DND-41 (cell line): ENCODE data around the gene TMEM266.

ENCODE experiments used
- ATAC-seq: fragments of 200-7000 bp; cut with Tn5 transposase; 3 replicates; pipeline ENCODE4 v1.9.1; 2021; ENCODE audit warnings: low read depth; ENCODE audit not compliant: insufficient read depth
- DNase-seq: peaks from one replicate; pipeline ENCODE4 v3.0.0-alpha.2; 2020
- H2AFZ ChIP-seq: 2 replicates; pipeline ENCODE4 v1.6.0; 2012; ENCODE audit warnings: low read depth, low read length
- H3K27ac ChIP-seq: 2 replicates; pipeline ENCODE4 v1.5.1; 2012; ENCODE audit warnings: low read length, inconsistent platforms
- H3K27me3 ChIP-seq: fragments of 200-600 bp; sonication (generic); 2 replicates; pipeline ENCODE4 v1.6.0; 2012; ENCODE audit warnings: low read length, mild to moderate bottlenecking, inconsistent platforms; ENCODE audit not compliant: insufficient read depth, poor library complexity
- H3K36me3 ChIP-seq: 2 replicates; pipeline ENCODE4 v1.5.1; 2012; ENCODE audit warnings: low read length, inconsistent platforms; ENCODE audit not compliant: insufficient read depth
- H3K4me1 ChIP-seq: 2 replicates; pipeline ENCODE4 v1.5.1; 2012; ENCODE audit warnings: mild to moderate bottlenecking, low read length; ENCODE audit not compliant: insufficient read depth
- H3K4me2 ChIP-seq: 2 replicates; pipeline ENCODE4 v1.6.0; 2012; ENCODE audit warnings: mild to moderate bottlenecking, moderate library complexity, low read length, inconsistent platforms; ENCODE audit not compliant: insufficient read depth
- H3K4me3 ChIP-seq, 2 experiments: fragments of 200-600 bp in 1 of 2; shearing (Covaris generic) in 1 of 2; 2 replicates each; pipeline ENCODE4 v1.5.1; 2012 to 2016; ENCODE audit warnings: inconsistent platforms in 2 of 2, low read length in 2 of 2, mild to moderate bottlenecking in 2 of 2, low read depth in 1 of 2, moderate library complexity in 1 of 2
- H3K79me2 ChIP-seq: 2 replicates; pipeline ENCODE4 v1.6.0; 2012; ENCODE audit warnings: low read length, inconsistent platforms; ENCODE audit not compliant: insufficient read depth
- H3K9ac ChIP-seq: 2 replicates; pipeline ENCODE4 v1.6.0; 2012; ENCODE audit warnings: low read depth, mild to moderate bottlenecking, inconsistent platforms, low read length, moderate library complexity
- H3K9me3 ChIP-seq: 2 replicates; pipeline ENCODE4 v1.5.1; 2012; ENCODE audit warnings: low read length, moderate library complexity, mild to moderate bottlenecking, inconsistent platforms; ENCODE audit not compliant: insufficient read depth, severe bottlenecking
- H4K20me1 ChIP-seq: 2 replicates; pipeline ENCODE4 v1.6.0; 2012; ENCODE audit warnings: low read length; ENCODE audit not compliant: insufficient read depth
- CTCF ChIP-seq: IDR thresholded peaks from 2 replicates; pipeline ENCODE4 v1.5.1; 2012; ENCODE audit warnings: borderline replicate concordance, low read length, moderate library complexity, mild to moderate bottlenecking; ENCODE audit not compliant: poor library complexity, severe bottlenecking; ENCODE audit errors: extremely low read depth
- EZH2 ChIP-seq: IDR thresholded peaks from 3 replicates; pipeline ENCODE4 v1.6.1; 2012; ENCODE audit warnings: borderline replicate concordance, low read depth, mild to moderate bottlenecking, moderate library complexity, low read length, inconsistent platforms; ENCODE audit not compliant: severe bottlenecking

The TMEM266 gene

DNA sequence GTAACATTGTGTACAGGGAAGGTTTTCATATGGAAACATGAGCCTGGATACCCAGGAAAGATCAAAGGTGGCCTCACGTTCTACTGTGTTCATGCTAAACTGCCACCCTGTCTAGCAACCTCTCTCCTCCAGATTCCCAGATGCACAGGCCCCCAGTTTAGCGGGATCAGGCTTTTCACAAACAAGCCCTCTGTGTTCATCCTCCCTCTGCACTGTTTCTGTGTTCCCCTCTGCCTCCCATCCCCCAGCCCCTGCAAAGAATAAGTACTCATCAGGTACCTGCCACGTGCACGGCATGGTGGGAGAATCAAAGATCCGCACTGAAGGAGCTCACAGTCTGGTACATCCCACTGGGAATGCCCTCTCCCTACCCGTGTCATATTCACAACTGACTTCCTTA, 46.1 kb downstream of the TMEM266 start:
- H2AFZ ChIP-seq, result no peak overlapping the region
- DNase-seq (no peak), ATAC-seq (no peak)
- H3K4me3 ChIP-seq, result no peak overlapping the region
- no peak overlapping the region for H3K27ac ChIP-seq
- TF ChIP-seq CTCF (no peak), EZH2 (no peak)
- no peaks in the 10 kb centered on the region for H3K27me3 ChIP-seq
- H3K9me3 ChIP-seq, result no peaks in the 10 kb centered on the region
- no peaks in the 10 kb centered on the region for H3K79me2 ChIP-seq
- H3K4me2 ChIP-seq, result no peak overlapping the region
- no peaks in the 10 kb centered on the region for H3K36me3 ChIP-seq
- H3K4me1 ChIP-seq, result no peaks in the 10 kb centered on the region
- H4K20me1 ChIP-seq, result no peaks in the 10 kb centered on the region
- H3K9ac ChIP-seq, result no peak overlapping the region

DNA sequence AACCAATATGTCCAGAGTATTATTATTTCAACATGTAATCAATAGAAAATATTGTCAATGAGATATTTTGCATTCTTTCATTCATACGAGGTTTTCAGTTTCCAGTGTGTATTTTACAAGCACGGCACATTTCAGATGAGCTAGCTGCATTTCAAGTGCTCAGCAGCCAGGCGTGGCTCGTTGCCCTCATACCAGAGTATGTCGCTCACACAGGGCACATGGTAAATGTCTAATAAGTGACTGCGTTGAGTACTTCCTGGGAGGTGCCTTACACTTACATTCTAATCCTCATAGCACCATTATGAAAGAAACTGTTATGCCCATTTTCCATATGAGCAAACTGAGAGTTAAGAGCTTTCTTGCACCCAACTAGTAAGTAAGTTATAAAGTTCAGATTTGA, 47.4 kb downstream of the TMEM266 start:
- H3K27ac ChIP-seq, result no peak overlapping the region
- H4K20me1 ChIP-seq, result no peaks in the 10 kb centered on the region
- H3K79me2 ChIP-seq, result no peaks in the 10 kb centered on the region
- H3K27me3 ChIP-seq, result no peaks in the 10 kb centered on the region
- no peaks in the 10 kb centered on the region for H3K9me3 ChIP-seq
- no peak overlapping the region for H3K4me2 ChIP-seq
- DNase-seq, result no peak
- TF ChIP-seq CTCF, result no peak
- no peak overlapping the region for H3K4me3 ChIP-seq
- no peak overlapping the region for H2AFZ ChIP-seq
- H3K36me3 ChIP-seq, result no peaks in the 10 kb centered on the region
- H3K9ac ChIP-seq, result no peak overlapping the region
- ATAC-seq, result no peak
- H3K4me1 ChIP-seq, result no peaks in the 10 kb centered on the region

GRCh38 chr15:76108021-76108723, 48.4 kb downstream of the TMEM266 start:
- ATAC-seq (no peak), DNase-seq (no peak)
- no peak overlapping the region for H2AFZ ChIP-seq

More at GRCh38 chr15:76108021-76108723, 48.4 kb downstream of the TMEM266 start:
- Histone ChIP-seq H3K79me2 (no peaks in the 10 kb centered on the region), H3K4me2 (no peak overlapping the region), H3K4me1 (no peaks in the 10 kb centered on the region), H4K20me1 (no peaks in the 10 kb centered on the region), H3K9ac (no peak overlapping the region), H3K36me3 (no peaks in the 10 kb centered on the region), H3K27ac (no peak overlapping the region), H3K4me3 (no peak overlapping the region), H3K9me3 (no peaks in the 10 kb centered on the region), H3K27me3 (no peaks in the 10 kb centered on the region)
- TF ChIP-seq EZH2 (no peak), CTCF (no peak)
